HepG2 (cell line): ENCODE measurements around the gene PPP4R3A. TPM values are rescaled to one million over a fixed set of nuclear protein-coding genes. Genes with fewer than 3 reads are reported as not detected.
A peak's percentile ranks its signal among the peaks of the same experiment; 100 is the strongest.

Experiments used
- CHD4 ChIP-seq: fragments of 200-600 bp; sonication (generic); IDR thresholded peaks from 2 replicates; pipeline ENCODE4 v1.7.0; 2017; ENCODE audit warnings: mild to moderate bottlenecking, low read length, borderline replicate concordance
- DPF2 ChIP-seq: sonication (generic); formaldehyde crosslinking; IDR thresholded peaks from 2 replicates; pipeline ENCODE4 v1.4.0; 2020; ENCODE audit warnings: mild to moderate bottlenecking, low read depth, missing genetic modification reagents, borderline replicate concordance
- MAFK ChIP-seq, 2 experiments: IDR thresholded peaks in 1 of 2; conservative IDR thresholded peaks in 1 of 2; 2 replicates each; pipeline ENCODE4 v1.6.1; 2011; ENCODE audit warnings: improper control_type of control experiment in 2 of 2, low read length in 2 of 2
- YY1 ChIP-seq: IDR thresholded peaks from 2 replicates; pipeline ENCODE4 v1.6.1; 2011; ENCODE audit warnings: low read length, low read depth, moderate library complexity, mild to moderate bottlenecking; ENCODE audit not compliant: insufficient read depth, insufficient replicate concordance
- ZBTB38 ChIP-seq: sonication (generic); formaldehyde crosslinking; IDR thresholded peaks from 2 replicates; pipeline ENCODE4 v1.5.1; 2020; ENCODE audit warnings: mild to moderate bottlenecking, missing genetic modification reagents
- ZNF383 ChIP-seq: sonication (generic); formaldehyde crosslinking; IDR thresholded peaks from 2 replicates; pipeline ENCODE4 v1.4.0; 2020; ENCODE audit warnings: missing genetic modification reagents, mild to moderate bottlenecking, borderline replicate concordance
- ZNF570 ChIP-seq: sonication (generic); formaldehyde crosslinking; IDR thresholded peaks from 2 replicates; pipeline ENCODE4 v1.4.0; 2020; ENCODE audit warnings: mild to moderate bottlenecking, missing genetic modification reagents, borderline replicate concordance
- ZNF607 ChIP-seq: sonication (generic); formaldehyde crosslinking; IDR thresholded peaks from 2 replicates; pipeline ENCODE4 v1.5.1; 2020; ENCODE audit warnings: missing genetic modification reagents, mild to moderate bottlenecking, borderline replicate concordance
- ZNF703 ChIP-seq: sonication (generic); formaldehyde crosslinking; IDR thresholded peaks from 2 replicates; pipeline ENCODE4 v1.5.1; 2020; ENCODE audit warnings: missing genetic modification reagents, mild to moderate bottlenecking, moderate library complexity, borderline replicate concordance
- ZSCAN20 ChIP-seq: sonication (generic); formaldehyde crosslinking; IDR thresholded peaks from 2 replicates; pipeline ENCODE4 v1.4.0; 2020; ENCODE audit warnings: missing genetic modification reagents, mild to moderate bottlenecking, borderline replicate concordance
- polyA plus RNA-seq, 8 experiments: library from polyadenylated mRNA; depleted of rRNA in 3 of 8; stranded (reverse) in 7 of 8; unstranded in 1 of 8; fragments of >200 nt; fragmentation: Illumina TruSeq in 4 of 8; extraction: Trizol in 4 of 8; gene quantifications; 2 replicates each; pipeline versions ENCODE4 v1.2.1 to v1.2.3, GENCODE V29; 2011 to 2016; ENCODE audit warnings: low read depth in 4 of 8, missing spikeins in 1 of 8, mixed read lengths in 1 of 8; ENCODE audit not compliant: insufficient read depth in 1 of 8
- total RNA-seq, 5 experiments: library from RNA; depleted of rRNA; stranded (reverse); fragments of >200 nt; fragmentation: Illumina TruSeq; extraction: Trizol; gene quantifications; 2 replicates each; pipeline ENCODE4 v1.2.3, GENCODE V29; 2016; ENCODE audit warnings: low read depth in 1 of 5
- TF ChIP-seq, protein P1 (sequence below), 2 experiments: fragments of 450-650 bp in 1 of 2; sonication (generic) in 1 of 2; formaldehyde crosslinking in 1 of 2; IDR thresholded peaks; 2 replicates each; pipeline versions ENCODE4 v1.6.1 to v1.8.0; 2016 to 2022; ENCODE audit warnings: antibody characterized with exemption in 1 of 2, mild to moderate bottlenecking in 1 of 2, missing genetic modification reagents in 1 of 2
- TF ChIP-seq, protein P2 (sequence below): sonication (generic); formaldehyde crosslinking; IDR thresholded peaks from 2 replicates; pipeline ENCODE4 v1.8.0; 2022; ENCODE audit warnings: mild to moderate bottlenecking, missing genetic modification reagents, moderate library complexity
- TF ChIP-seq, protein P3 (sequence below): sonication (generic); formaldehyde crosslinking; IDR thresholded peaks from 2 replicates; pipeline ENCODE4 v1.4.0; 2020; ENCODE audit warnings: mild to moderate bottlenecking, missing genetic modification reagents
- TF ChIP-seq, protein P4 (sequence below): sonication (generic); formaldehyde crosslinking; IDR thresholded peaks from 2 replicates; pipeline ENCODE4 v1.4.0; 2020; ENCODE audit warnings: missing genetic modification reagents, mild to moderate bottlenecking, borderline replicate concordance

The PPP4R3A gene
- total and polyA plus RNA-seq, 2 of the 13 experiments (the other 11 are each of a cell fraction or from before 2014, with no cell fraction given), result 22.5 to 57.4 TPM

DNA sequence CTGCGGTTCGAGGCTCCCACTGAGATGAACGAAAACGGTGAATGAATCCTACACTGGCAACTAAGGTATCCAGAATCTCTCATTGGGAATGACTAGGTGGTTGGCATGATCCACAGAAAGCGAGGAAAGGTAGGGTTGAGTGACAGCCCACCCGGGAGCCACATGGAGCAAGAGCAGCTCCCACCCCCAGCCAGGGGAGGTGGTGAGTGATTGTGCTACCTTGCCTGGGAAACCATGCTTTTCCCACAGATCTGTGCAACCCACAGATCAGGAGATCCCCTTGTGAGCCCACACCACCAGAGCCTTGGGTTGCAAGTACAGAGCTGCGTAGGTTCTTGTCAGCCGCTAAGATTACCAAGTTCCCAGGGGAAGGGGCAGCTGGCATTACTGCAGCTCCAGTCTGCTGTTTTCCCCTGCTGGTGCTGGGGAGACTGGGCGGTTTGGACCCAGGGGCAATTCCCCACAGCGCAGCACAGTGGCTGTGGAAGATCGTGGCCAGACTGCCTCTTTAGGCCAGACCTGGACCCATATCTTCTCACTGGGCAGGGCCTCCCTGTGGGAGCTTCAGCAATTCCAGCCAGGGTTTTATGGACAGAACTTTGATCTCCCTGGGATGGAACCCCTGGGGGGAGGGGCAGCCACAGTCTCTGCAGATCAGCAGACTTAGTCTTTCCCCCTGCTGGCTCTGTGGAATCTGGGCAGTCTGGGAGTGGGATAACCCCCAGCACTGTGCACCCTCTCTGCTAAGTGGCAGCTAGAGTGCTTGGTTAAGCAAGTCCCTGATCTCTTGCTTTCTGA is 44.6 kb upstream of the PPP4R3A start (continued):
- TF ChIP-seq, protein P1, sequence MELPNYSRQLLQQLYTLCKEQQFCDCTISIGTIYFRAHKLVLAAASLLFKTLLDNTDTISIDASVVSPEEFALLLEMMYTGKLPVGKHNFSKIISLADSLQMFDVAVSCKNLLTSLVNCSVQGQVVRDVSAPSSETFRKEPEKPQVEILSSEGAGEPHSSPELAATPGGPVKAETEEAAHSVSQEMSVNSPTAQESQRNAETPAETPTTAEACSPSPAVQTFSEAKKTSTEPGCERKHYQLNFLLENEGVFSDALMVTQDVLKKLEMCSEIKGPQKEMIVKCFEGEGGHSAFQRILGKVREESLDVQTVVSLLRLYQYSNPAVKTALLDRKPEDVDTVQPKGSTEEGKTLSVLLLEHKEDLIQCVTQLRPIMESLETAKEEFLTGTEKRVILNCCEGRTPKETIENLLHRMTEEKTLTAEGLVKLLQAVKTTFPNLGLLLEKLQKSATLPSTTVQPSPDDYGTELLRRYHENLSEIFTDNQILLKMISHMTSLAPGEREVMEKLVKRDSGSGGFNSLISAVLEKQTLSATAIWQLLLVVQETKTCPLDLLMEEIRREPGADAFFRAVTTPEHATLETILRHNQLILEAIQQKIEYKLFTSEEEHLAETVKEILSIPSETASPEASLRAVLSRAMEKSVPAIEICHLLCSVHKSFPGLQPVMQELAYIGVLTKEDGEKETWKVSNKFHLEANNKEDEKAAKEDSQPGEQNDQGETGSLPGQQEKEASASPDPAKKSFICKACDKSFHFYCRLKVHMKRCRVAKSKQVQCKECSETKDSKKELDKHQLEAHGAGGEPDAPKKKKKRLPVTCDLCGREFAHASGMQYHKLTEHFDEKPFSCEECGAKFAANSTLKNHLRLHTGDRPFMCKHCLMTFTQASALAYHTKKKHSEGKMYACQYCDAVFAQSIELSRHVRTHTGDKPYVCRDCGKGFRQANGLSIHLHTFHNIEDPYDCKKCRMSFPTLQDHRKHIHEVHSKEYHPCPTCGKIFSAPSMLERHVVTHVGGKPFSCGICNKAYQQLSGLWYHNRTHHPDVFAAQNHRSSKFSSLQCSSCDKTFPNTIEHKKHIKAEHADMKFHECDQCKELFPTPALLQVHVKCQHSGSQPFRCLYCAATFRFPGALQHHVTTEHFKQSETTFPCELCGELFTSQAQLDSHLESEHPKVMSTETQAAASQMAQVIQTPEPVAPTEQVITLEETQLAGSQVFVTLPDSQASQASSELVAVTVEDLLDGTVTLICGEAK (IDR thresholded peaks at IDR 0.05), result no peak
- TF ChIP-seq, protein P1 (CRISPR knock-in tag; IDR thresholded peaks at IDR 0.05), result no peak
- TF ChIP-seq YY1 (peak; percentile 23), ZNF570 (CRISPR knock-in tag) (no peak), MAFK (conservative IDR thresholded peaks at IDR 0.05 in 1 of 2, IDR thresholded peaks at IDR 0.05 in 1 of 2; ENCODE audit: low read length in 2 of 2) (no peak), ZNF703 (CRISPR knock-in tag) (no peak), ZNF607 (CRISPR knock-in tag) (no peak), ZBTB38 (no peak), CHD4 (no peak), DPF2 (CRISPR knock-in tag) (peak; percentile 23; the same call in 1 of the 2 replicates), ZNF383 (CRISPR knock-in tag) (no peak), ZSCAN20 (CRISPR knock-in tag) (no peak)
- TF ChIP-seq, protein P2, sequence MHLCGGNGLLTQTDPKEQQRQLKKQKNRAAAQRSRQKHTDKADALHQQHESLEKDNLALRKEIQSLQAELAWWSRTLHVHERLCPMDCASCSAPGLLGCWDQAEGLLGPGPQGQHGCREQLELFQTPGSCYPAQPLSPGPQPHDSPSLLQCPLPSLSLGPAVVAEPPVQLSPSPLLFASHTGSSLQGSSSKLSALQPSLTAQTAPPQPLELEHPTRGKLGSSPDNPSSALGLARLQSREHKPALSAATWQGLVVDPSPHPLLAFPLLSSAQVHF (CRISPR knock-in tag), result no peak
- TF ChIP-seq, protein P3, sequence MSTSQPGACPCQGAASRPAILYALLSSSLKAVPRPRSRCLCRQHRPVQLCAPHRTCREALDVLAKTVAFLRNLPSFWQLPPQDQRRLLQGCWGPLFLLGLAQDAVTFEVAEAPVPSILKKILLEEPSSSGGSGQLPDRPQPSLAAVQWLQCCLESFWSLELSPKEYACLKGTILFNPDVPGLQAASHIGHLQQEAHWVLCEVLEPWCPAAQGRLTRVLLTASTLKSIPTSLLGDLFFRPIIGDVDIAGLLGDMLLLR (CRISPR knock-in tag), result no peak
- TF ChIP-seq, protein P4, sequence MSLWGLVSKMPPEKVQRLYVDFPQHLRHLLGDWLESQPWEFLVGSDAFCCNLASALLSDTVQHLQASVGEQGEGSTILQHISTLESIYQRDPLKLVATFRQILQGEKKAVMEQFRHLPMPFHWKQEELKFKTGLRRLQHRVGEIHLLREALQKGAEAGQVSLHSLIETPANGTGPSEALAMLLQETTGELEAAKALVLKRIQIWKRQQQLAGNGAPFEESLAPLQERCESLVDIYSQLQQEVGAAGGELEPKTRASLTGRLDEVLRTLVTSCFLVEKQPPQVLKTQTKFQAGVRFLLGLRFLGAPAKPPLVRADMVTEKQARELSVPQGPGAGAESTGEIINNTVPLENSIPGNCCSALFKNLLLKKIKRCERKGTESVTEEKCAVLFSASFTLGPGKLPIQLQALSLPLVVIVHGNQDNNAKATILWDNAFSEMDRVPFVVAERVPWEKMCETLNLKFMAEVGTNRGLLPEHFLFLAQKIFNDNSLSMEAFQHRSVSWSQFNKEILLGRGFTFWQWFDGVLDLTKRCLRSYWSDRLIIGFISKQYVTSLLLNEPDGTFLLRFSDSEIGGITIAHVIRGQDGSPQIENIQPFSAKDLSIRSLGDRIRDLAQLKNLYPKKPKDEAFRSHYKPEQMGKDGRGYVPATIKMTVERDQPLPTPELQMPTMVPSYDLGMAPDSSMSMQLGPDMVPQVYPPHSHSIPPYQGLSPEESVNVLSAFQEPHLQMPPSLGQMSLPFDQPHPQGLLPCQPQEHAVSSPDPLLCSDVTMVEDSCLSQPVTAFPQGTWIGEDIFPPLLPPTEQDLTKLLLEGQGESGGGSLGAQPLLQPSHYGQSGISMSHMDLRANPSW, result no peak
